Mesenchymal stem cell (in vitro differentiated cells and primary cell): Measurements from ENCODE around the gene HTT.

Experiments
- DNase-seq: peaks from one replicate; pipeline ENCODE4 v3.0.0-alpha.2; 2013
- H2AFZ ChIP-seq: one replicate; pipeline ENCODE4 v1.6.1; 2013; ENCODE audit warnings: low read depth, mild to moderate bottlenecking, control low read depth, inconsistent platforms, low read length, moderate library complexity
- H2AK5ac ChIP-seq: 2 replicates; pipeline ENCODE4 v1.6.1; 2013; ENCODE audit warnings: low read length, moderate library complexity, mild to moderate bottlenecking, inconsistent platforms; ENCODE audit not compliant: severe bottlenecking
- H2BK120ac ChIP-seq: one replicate; pipeline ENCODE4 v1.6.1; 2013; ENCODE audit warnings: low read depth, mild to moderate bottlenecking, inconsistent platforms, low read length, moderate library complexity
- H2BK12ac ChIP-seq, 2 experiments: one replicate each; pipeline ENCODE4 v1.6.1; 2013; ENCODE audit warnings: inconsistent platforms in 2 of 2, low read length in 2 of 2, mild to moderate bottlenecking in 2 of 2, moderate library complexity in 2 of 2, control low read depth in 1 of 2
- H2BK15ac ChIP-seq: one replicate; pipeline ENCODE4 v1.6.1; 2013; ENCODE audit warnings: mild to moderate bottlenecking, low read depth, inconsistent platforms; ENCODE audit not compliant: poor library complexity, severe bottlenecking
- H2BK5ac ChIP-seq: 2 replicates; pipeline ENCODE4 v1.6.1; 2013; ENCODE audit warnings: low read depth, mild to moderate bottlenecking, low read length, control low read depth, inconsistent platforms; ENCODE audit not compliant: poor library complexity, severe bottlenecking
- H3K14ac ChIP-seq, 2 experiments: one replicate each; pipeline ENCODE4 v1.6.1; 2013; ENCODE audit warnings: inconsistent platforms in 2 of 2, low read length in 2 of 2, control low read depth in 1 of 2, mild to moderate bottlenecking in 1 of 2, moderate library complexity in 1 of 2
- H3K18ac ChIP-seq, 2 experiments: one replicate each; pipeline ENCODE4 v1.6.1; 2013; ENCODE audit warnings: inconsistent platforms in 2 of 2, low read length in 2 of 2, control low read depth in 1 of 2, low read depth in 1 of 2, mild to moderate bottlenecking in 1 of 2
- H3K23ac ChIP-seq, 2 experiments: one replicate each; pipeline ENCODE4 v1.6.1; 2013; ENCODE audit warnings: inconsistent platforms in 2 of 2, low read length in 2 of 2, mild to moderate bottlenecking in 2 of 2, moderate library complexity in 2 of 2, control low read depth in 1 of 2
- H3K27ac ChIP-seq: 2 replicates; pipeline ENCODE4 v1.5.1; 2013; ENCODE audit warnings: mild to moderate bottlenecking, moderate library complexity, low read length, control low read depth, inconsistent platforms; ENCODE audit not compliant: poor library complexity, severe bottlenecking
- H3K27me3 ChIP-seq, 2 experiments: 2 replicates each; pipeline versions ENCODE4 v1.6.1 to v1.7.0; 2013; ENCODE audit warnings: low read length in 2 of 2, mild to moderate bottlenecking in 2 of 2, moderate library complexity in 2 of 2, control low read depth in 1 of 2, inconsistent platforms in 1 of 2; ENCODE audit not compliant: control insufficient read depth in 1 of 2, insufficient read depth in 1 of 2
- H3K36me3 ChIP-seq, 2 experiments: 2 replicates each; pipeline versions ENCODE4 v1.6.1 to v1.7.0; 2013; ENCODE audit warnings: low read length in 2 of 2, control low read depth in 1 of 2, inconsistent platforms in 1 of 2, low read depth in 1 of 2, mild to moderate bottlenecking in 1 of 2; ENCODE audit not compliant: insufficient read depth in 2 of 2, control insufficient read depth in 1 of 2
- H3K4ac ChIP-seq, 2 experiments: one replicate each; pipeline ENCODE4 v1.6.1; 2013; ENCODE audit warnings: inconsistent platforms in 2 of 2, low read length in 2 of 2, mild to moderate bottlenecking in 2 of 2, moderate library complexity in 2 of 2, control low read depth in 1 of 2, low read depth in 1 of 2
- H3K4me1 ChIP-seq: 2 replicates; pipeline ENCODE4 v1.6.1; 2013; ENCODE audit warnings: low read depth, low read length, control low read depth; ENCODE audit not compliant: control insufficient read depth, insufficient read depth
- H3K4me2 ChIP-seq: 2 replicates; pipeline ENCODE4 v1.6.1; 2013; ENCODE audit warnings: low read length, mild to moderate bottlenecking, inconsistent platforms; ENCODE audit not compliant: poor library complexity, severe bottlenecking
- H3K4me3 ChIP-seq, 2 experiments: 2 replicates each; pipeline versions ENCODE4 v1.5.1 to v1.7.0; 2013; ENCODE audit warnings: low read length in 2 of 2, mild to moderate bottlenecking in 2 of 2, control low read depth in 1 of 2, low read depth in 1 of 2; ENCODE audit not compliant: insufficient read depth in 1 of 2
- H3K79me1 ChIP-seq: replicated peaks from 2 replicates; pipeline ENCODE4 v1.6.1; 2013; ENCODE audit warnings: mild to moderate bottlenecking, control low read depth, low read length, inconsistent platforms; ENCODE audit not compliant: poor library complexity, severe bottlenecking
- H3K9ac ChIP-seq: 2 replicates; pipeline ENCODE4 v1.7.0; 2013; ENCODE audit warnings: mild to moderate bottlenecking, low read length, moderate library complexity
- H3K9me3 ChIP-seq: 2 replicates; pipeline ENCODE4 v1.7.0; 2013; ENCODE audit warnings: mild to moderate bottlenecking, low read length; ENCODE audit not compliant: control insufficient read depth
- H4K8ac ChIP-seq: one replicate; pipeline ENCODE4 v1.6.1; 2013; ENCODE audit warnings: inconsistent platforms, mild to moderate bottlenecking, low read length, moderate library complexity
- H4K91ac ChIP-seq: one replicate; pipeline ENCODE4 v1.6.1; 2013; ENCODE audit warnings: mild to moderate bottlenecking, low read length, inconsistent platforms
- WGBS: methylation state at CpG from one replicate; pipeline ENCODE4 v1.1.7; 2013; ENCODE audit warnings: mixed read lengths; 5-methylcytosine and 5-hydroxymethylcytosine counted together

Gene HTT

GRCh38 chr4:3178351-3178750 is 103.9 kb downstream of the HTT start:
- no peaks in the 10 kb centered on the region for H3K27me3 ChIP-seq
- no peak overlapping the region for H3K23ac ChIP-seq
- H3K9me3 ChIP-seq: no peaks in the 10 kb centered on the region
- H3K27ac ChIP-seq: no peak overlapping the region
- DNase-seq: no peak
- H3K4me2 ChIP-seq: no peak overlapping the region
- H3K14ac ChIP-seq: no peak overlapping the region
- no peak overlapping the region for H4K91ac ChIP-seq
- H3K36me3 ChIP-seq: peaks cover 38 to 93% of the 10 kb centered on the region in 2 experiments
- no peak overlapping the region for H3K18ac ChIP-seq
- no peak overlapping the region for H4K8ac ChIP-seq
- no peak overlapping the region for H2BK12ac ChIP-seq
- H3K4me3 ChIP-seq: no peak overlapping the region
- H3K4ac ChIP-seq: no peak overlapping the region
- no peak overlapping the region for H2AFZ ChIP-seq
- H2AK5ac ChIP-seq: no peak overlapping the region
- H3K9ac ChIP-seq: no peak overlapping the region
- WGBS: 98% methylated on average over 9 of the region's 9 CpGs
- H2BK120ac ChIP-seq: no peak overlapping the region
- no peak overlapping the region for H2BK15ac ChIP-seq
- no peak overlapping the region for H2BK5ac ChIP-seq
- H3K79me1 ChIP-seq: peaks cover 19% of the 10 kb centered on the region
- H3K4me1 ChIP-seq: peaks cover 4% of the 10 kb centered on the region

GRCh38 chr4:3179126-3179706 is 104.7 kb downstream of the HTT start:
- no peak overlapping the region for H3K27ac ChIP-seq
- H3K4me1 ChIP-seq: peaks cover 4% of the 10 kb centered on the region
- H3K79me1 ChIP-seq: peaks cover 24% of the 10 kb centered on the region

GRCh38 chr4:3183008-3183407 is 108.5 kb downstream of the HTT start:
- H2AFZ ChIP-seq: no peak overlapping the region
- no peak overlapping the region for H4K8ac ChIP-seq
- H3K9ac ChIP-seq: no peak overlapping the region
- no peak overlapping the region for H2BK120ac ChIP-seq
- no peak overlapping the region for H3K4me3 ChIP-seq
- H3K4me1 ChIP-seq: peaks cover 4% of the 10 kb centered on the region
- H3K14ac ChIP-seq: no peak overlapping the region
- no peak overlapping the region for H3K27ac ChIP-seq
- no peak overlapping the region for H3K4me2 ChIP-seq
- H2BK12ac ChIP-seq: no peak overlapping the region
- no peak overlapping the region for H3K23ac ChIP-seq
- no peak for DNase-seq
- H3K4ac ChIP-seq: no peak overlapping the region
- no peaks in the 10 kb centered on the region for H3K9me3 ChIP-seq
- no peak overlapping the region for H3K18ac ChIP-seq
- 98% methylated on average over 4 of the region's 4 CpGs for WGBS
- H3K36me3 ChIP-seq: peaks cover 56 to 91% of the 10 kb centered on the region in 2 experiments
- H2BK15ac ChIP-seq: no peak overlapping the region
- H3K27me3 ChIP-seq: no peaks in the 10 kb centered on the region
- peaks cover 29% of the 10 kb centered on the region for H3K79me1 ChIP-seq
- no peak overlapping the region for H2AK5ac ChIP-seq
- H4K91ac ChIP-seq: no peak overlapping the region
- no peak overlapping the region for H2BK5ac ChIP-seq

More at GRCh38 chr4:3179126-3179706, 104.7 kb downstream of the HTT start:
- DNase-seq: peak; percentile 26
- no peak overlapping the region for H2BK15ac ChIP-seq
- no peak overlapping the region for H3K9ac ChIP-seq
- H4K8ac ChIP-seq: peak overlapping the region; percentile 70
- H2BK120ac ChIP-seq: no peak overlapping the region
- H3K4ac ChIP-seq: peak overlapping the region; percentile 17 to 39
- H2BK12ac ChIP-seq: peak overlapping the region in 1 of 2 experiments; percentile 4
- H3K9me3 ChIP-seq: no peaks in the 10 kb centered on the region
- no peak overlapping the region for H3K4me2 ChIP-seq
- H3K4me3 ChIP-seq: no peak overlapping the region
- no peak overlapping the region for H2AFZ ChIP-seq
- H3K18ac ChIP-seq: peak overlapping the region in 1 of 2 experiments; percentile 81
- H3K27me3 ChIP-seq: no peaks in the 10 kb centered on the region
- peaks cover 45 to 94% of the 10 kb centered on the region in 2 experiments for H3K36me3 ChIP-seq
- 83% methylated on average over 12 of the region's 12 CpGs for WGBS
- H3K23ac ChIP-seq: no peak overlapping the region
- H3K14ac ChIP-seq: peak overlapping the region in 1 of 2 experiments; percentile 89
- H2BK5ac ChIP-seq: no peak overlapping the region
- H4K91ac ChIP-seq: peak overlapping the region; percentile 73
- no peak overlapping the region for H2AK5ac ChIP-seq

- Histone ChIP-seq H3K79me1 (peaks cover 21% of the 10 kb centered on the region), H2BK12ac (no peak overlapping the region), H2BK15ac (no peak overlapping the region), H3K9me3 (no peaks in the 10 kb centered on the region), H2AFZ (no peak overlapping the region), H3K4me1 (no peaks in the 10 kb centered on the region), H4K91ac (no peak overlapping the region), H3K4me2 (no peak overlapping the region), H4K8ac (no peak overlapping the region), H3K27ac (no peak overlapping the region), H3K27me3 (no peaks in the 10 kb centered on the region), H2BK120ac (no peak overlapping the region), H3K18ac (no peak overlapping the region), H3K9ac (no peak overlapping the region), H3K23ac (no peak overlapping the region), H2AK5ac (no peak overlapping the region), H3K14ac (no peak overlapping the region), H3K4me3 (no peak overlapping the region), H3K36me3 (peaks cover 51 to 91% of the 10 kb centered on the region in 2 experiments), H2BK5ac (no peak overlapping the region), H3K4ac (no peak overlapping the region)
- 96% methylated on average over 4 of the region's 4 CpGs for WGBS
- no peak for DNase-seq
Observed at GRCh38 chr4:3184725-3185124, 110.2 kb downstream of the HTT start.
